HCT116 (cell line): ENCODE data around the gene STARD8. TPM values are rescaled to one million over a fixed set of nuclear protein-coding genes. Genes with fewer than 3 reads are reported as not detected.

ENCODE experiments used
- ATAC-seq: fragments of 200-7000 bp; cut with Tn5 transposase; 2 replicates; pipeline ENCODE4 v1.9.1; 2020; ENCODE audit warnings: mild to moderate bottlenecking, moderate library complexity
- BruUV-seq: library from RNA; stranded (reverse); fragments of 400-500 nt; replicated peaks from 2 replicates; lab custom pipeline; 2021; lab: Mats Ljungman, UMichigan
- CTCF ChIA-PET: fragments of 300-600 bp; sonication (Branson Sonifier 250); formaldehyde crosslinking; loops from one replicate; lab custom pipeline; 2021; ENCODE audit warnings: antibody characterized with exemption; lab: Charles Lee
- POLR2A ChIA-PET: fragments of 300-600, 350-600 bp; sonication (Branson Sonifier 250); formaldehyde crosslinking; loops from one replicate; lab custom pipeline; 2021; ENCODE audit warnings: antibody characterized with exemption; lab: Charles Lee
- RAD21 ChIA-PET, 2 experiments: fragments of 300-600 bp; sonication (Branson Sonifier 250); formaldehyde crosslinking; loops; one replicate each; lab custom pipeline; 2023; ENCODE audit warnings: low total read pairs in 2 of 2; ENCODE audit not compliant: uncharacterized antibody in 2 of 2, unreplicated experiment in 2 of 2, low non-redundant PET in 1 of 2; lab: Charles Lee
- DNase-seq: peaks from one replicate; pipeline ENCODE4 v3.0.0-alpha.2; 2010; ENCODE audit warnings: low read depth, low spot score
- H2AFZ ChIP-seq: fragments of 200-600 bp; shearing (Covaris generic), sonication (generic); 2 replicates; pipeline ENCODE4 v1.6.1; 2017; ENCODE audit warnings: low read depth, mixed run types, mixed read lengths, antibody characterized with exemption, low read length; ENCODE audit not compliant: poor library complexity, severe bottlenecking
- H3K27ac ChIP-seq: 2 replicates; pipeline ENCODE4 v1.5.1; 2012; ENCODE audit warnings: low read depth, low read length
- H3K27me3 ChIP-seq: fragments of 200-600 bp; sonication (generic); 2 replicates; pipeline ENCODE4 v1.6.1; 2016; ENCODE audit warnings: mixed run types, low read length, mixed read lengths; ENCODE audit not compliant: insufficient read depth
- H3K36me3 ChIP-seq, 2 experiments: fragments of 200-500 bp in 1 of 2; fragments of 200-600 bp in 1 of 2; sonication (Bioruptor generic) in 1 of 2; sonication (generic) in 1 of 2; 2 replicates each; pipeline versions ENCODE4 v1.5.1 to v1.6.1; 2014 to 2016; ENCODE audit warnings: low read length in 2 of 2, inconsistent platforms in 1 of 2, mixed read lengths in 1 of 2, mixed run types in 1 of 2; ENCODE audit not compliant: insufficient read depth in 2 of 2, control insufficient read depth in 1 of 2
- H3K4me1 ChIP-seq, 2 experiments: fragments of 200-600 bp in 1 of 2; sonication (generic) in 1 of 2; 2 replicates each; pipeline versions ENCODE4 v1.5.1 to v1.6.1; 2012 to 2017; ENCODE audit warnings: low read length in 2 of 2, inconsistent platforms in 1 of 2, mild to moderate bottlenecking in 1 of 2, mixed read lengths in 1 of 2, mixed run types in 1 of 2, moderate library complexity in 1 of 2; ENCODE audit not compliant: insufficient read depth in 2 of 2, control insufficient read depth in 1 of 2
- H3K4me2 ChIP-seq: fragments of 200-600 bp; sonication (generic); 2 replicates; pipeline ENCODE4 v1.6.1; 2017; ENCODE audit warnings: mixed run types, low read length, mixed read lengths
- H3K4me3 ChIP-seq, 2 experiments: fragments of 200-600 bp in 1 of 2; sonication (generic) in 1 of 2; replicated peaks in 1 of 2; 2 replicates each; pipeline ENCODE4 v1.5.1; 2011 to 2016; ENCODE audit warnings: low read length in 2 of 2, control low read depth in 1 of 2, low read depth in 1 of 2, mild to moderate bottlenecking in 1 of 2, mixed read lengths in 1 of 2, mixed run types in 1 of 2
- H3K79me2 ChIP-seq: fragments of 200-600 bp; sonication (generic); 2 replicates; pipeline ENCODE4 v1.6.1; 2017; ENCODE audit warnings: mild to moderate bottlenecking, mixed run types, low read length, moderate library complexity, mixed read lengths; ENCODE audit not compliant: insufficient read depth
- H3K9ac ChIP-seq: fragments of 200-600 bp; sonication (generic); 2 replicates; pipeline ENCODE4 v1.6.1; 2016; ENCODE audit warnings: low read length, mixed read lengths
- H3K9me2 ChIP-seq: fragments of 200-600 bp; sonication (generic), shearing (Covaris generic); 2 replicates; pipeline ENCODE4 v1.6.1; 2017; ENCODE audit warnings: mixed run types, mild to moderate bottlenecking, moderate library complexity; ENCODE audit not compliant: insufficient read depth
- H3K9me3 ChIP-seq, 2 experiments: fragments of 200-500 bp in 1 of 2; fragments of 200-600 bp in 1 of 2; sonication (Bioruptor generic) in 1 of 2; sonication (generic) in 1 of 2; 2 replicates each; pipeline ENCODE4 v1.6.1; 2014 to 2017; ENCODE audit warnings: low read length in 2 of 2, mixed read lengths in 2 of 2, inconsistent platforms in 1 of 2, low read depth in 1 of 2, mild to moderate bottlenecking in 1 of 2, mixed run types in 1 of 2, moderate library complexity in 1 of 2; ENCODE audit not compliant: control insufficient read depth in 1 of 2, insufficient read depth in 1 of 2
- H4K20me1 ChIP-seq: fragments of 200-600 bp; sonication (generic), shearing (Covaris generic); 2 replicates; pipeline ENCODE4 v1.6.1; 2017; ENCODE audit warnings: mixed run types, mild to moderate bottlenecking, moderate library complexity; ENCODE audit not compliant: insufficient read depth
- CBX3 ChIP-seq: IDR thresholded peaks from 2 replicates; pipeline ENCODE4 v1.6.1; 2012; ENCODE audit warnings: low read depth
- EGR1 ChIP-seq: IDR thresholded peaks from 2 replicates; pipeline ENCODE4 v1.6.1; 2012; ENCODE audit warnings: low read depth
- EZH2 ChIP-seq: fragments of 200-600 bp; sonication (generic); IDR thresholded peaks from 2 replicates; pipeline ENCODE4 v1.6.1; 2017; ENCODE audit warnings: antibody characterized with exemption, mixed run types
- EZH2phosphoT487 ChIP-seq: fragments of 200-600 bp; IDR thresholded peaks from 2 replicates; pipeline ENCODE4 v1.6.1; 2018; ENCODE audit warnings: antibody characterized with exemption, borderline replicate concordance
- JUND ChIP-seq: IDR thresholded peaks from 2 replicates; pipeline ENCODE4 v1.6.1; 2012
- POLR2A ChIP-seq: IDR thresholded peaks from 2 replicates; pipeline ENCODE4 v1.7.0; 2011; ENCODE audit warnings: borderline replicate concordance; ENCODE audit not compliant: insufficient read depth, insufficient read length; ENCODE audit errors: extremely low read depth
- POLR2AphosphoS5 ChIP-seq: IDR thresholded peaks from 2 replicates; pipeline ENCODE4 v1.6.1; 2011; ENCODE audit warnings: mild to moderate bottlenecking, low read depth, low read length, moderate library complexity
- RAD21 ChIP-seq: IDR thresholded peaks from 2 replicates; pipeline ENCODE4 v1.6.1; 2012; ENCODE audit warnings: low read depth, mild to moderate bottlenecking
- REST ChIP-seq: IDR thresholded peaks from 2 replicates; pipeline ENCODE4 v1.6.1; 2012; ENCODE audit warnings: low read depth
- SIN3A ChIP-seq: IDR thresholded peaks from 2 replicates; pipeline ENCODE4 v1.6.1; 2012; ENCODE audit warnings: low read depth
- SP1 ChIP-seq: IDR thresholded peaks from 2 replicates; pipeline ENCODE4 v1.6.1; 2012; ENCODE audit warnings: low read depth
- SRF ChIP-seq: IDR thresholded peaks from 2 replicates; pipeline ENCODE4 v1.6.1; 2012; ENCODE audit warnings: low read depth
- ZNF274 ChIP-seq: fragments of 200-500 bp; sonication (Bioruptor generic); IDR thresholded peaks from 2 replicates; pipeline ENCODE4 v1.6.1; 2014; ENCODE audit warnings: mild to moderate bottlenecking, low read depth, low read length, inconsistent platforms
- intact Hi-C: fragments of 100-400 bp; cut with micrococcal nuclease; formaldehyde crosslinking; loops from 2 replicates; pipeline ENCODE4 v1.10.0; 2022
- total RNA-seq: library from RNA; stranded (reverse); gene quantifications from one replicate; pipeline ENCODE4 v1.2.1, GENCODE V29; 2021; ENCODE audit not compliant: unreplicated experiment
- TF ChIP-seq, protein P1 (sequence below), 3 experiments: fragments of 200-600 bp in 1 of 3; sonication (generic) in 1 of 3; IDR thresholded peaks in 2 of 3; conservative IDR thresholded peaks in 1 of 3; 2 replicates each; pipeline ENCODE4 v1.5.1; 2012 to 2017; ENCODE audit warnings: low read depth in 2 of 3, low read length in 2 of 3, antibody characterized with exemption in 1 of 3, borderline replicate concordance in 1 of 3, control low read depth in 1 of 3, mild to moderate bottlenecking in 1 of 3, mixed read lengths in 1 of 3, mixed run types in 1 of 3, moderate library complexity in 1 of 3; ENCODE audit not compliant: insufficient read depth in 1 of 3
- TF ChIP-seq, protein P2 (sequence below): IDR thresholded peaks from 2 replicates; pipeline ENCODE4 v1.6.1; 2011; ENCODE audit warnings: mild to moderate bottlenecking, low read length, moderate library complexity; ENCODE audit not compliant: insufficient replicate concordance; ENCODE audit errors: extremely low read depth
- TF ChIP-seq, protein P3 (sequence below): IDR thresholded peaks from 2 replicates; pipeline ENCODE4 v1.6.1; 2012

STARD8 gene
- total RNA-seq, 1 experiment from 2014 or later = 5.4 TPM

DNA sequence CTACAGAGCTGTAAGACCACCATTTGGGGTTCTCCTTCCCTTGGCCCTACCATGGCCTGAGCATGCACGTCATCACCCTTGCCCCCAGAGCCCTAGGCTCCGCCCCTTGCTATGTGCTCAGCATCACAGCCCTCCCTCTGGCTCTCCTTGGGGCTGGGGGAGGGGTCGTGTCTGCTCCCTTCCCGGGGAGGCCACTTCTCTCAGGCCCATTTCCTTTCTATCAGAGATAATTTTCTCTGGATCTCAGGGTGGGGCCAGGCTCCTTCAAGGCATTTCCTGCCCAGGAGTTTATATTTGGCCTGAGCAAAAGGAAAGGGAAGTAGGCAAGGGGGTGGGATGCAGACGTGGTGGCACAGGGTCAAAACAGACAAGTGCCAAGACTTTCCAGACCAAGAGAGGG lies 55.9 kb downstream of the STARD8 start (continued):
- TF ChIP-seq, protein P1, sequence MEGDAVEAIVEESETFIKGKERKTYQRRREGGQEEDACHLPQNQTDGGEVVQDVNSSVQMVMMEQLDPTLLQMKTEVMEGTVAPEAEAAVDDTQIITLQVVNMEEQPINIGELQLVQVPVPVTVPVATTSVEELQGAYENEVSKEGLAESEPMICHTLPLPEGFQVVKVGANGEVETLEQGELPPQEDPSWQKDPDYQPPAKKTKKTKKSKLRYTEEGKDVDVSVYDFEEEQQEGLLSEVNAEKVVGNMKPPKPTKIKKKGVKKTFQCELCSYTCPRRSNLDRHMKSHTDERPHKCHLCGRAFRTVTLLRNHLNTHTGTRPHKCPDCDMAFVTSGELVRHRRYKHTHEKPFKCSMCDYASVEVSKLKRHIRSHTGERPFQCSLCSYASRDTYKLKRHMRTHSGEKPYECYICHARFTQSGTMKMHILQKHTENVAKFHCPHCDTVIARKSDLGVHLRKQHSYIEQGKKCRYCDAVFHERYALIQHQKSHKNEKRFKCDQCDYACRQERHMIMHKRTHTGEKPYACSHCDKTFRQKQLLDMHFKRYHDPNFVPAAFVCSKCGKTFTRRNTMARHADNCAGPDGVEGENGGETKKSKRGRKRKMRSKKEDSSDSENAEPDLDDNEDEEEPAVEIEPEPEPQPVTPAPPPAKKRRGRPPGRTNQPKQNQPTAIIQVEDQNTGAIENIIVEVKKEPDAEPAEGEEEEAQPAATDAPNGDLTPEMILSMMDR (IDR thresholded peaks at IDR 0.05 in 2 of 3, conservative IDR thresholded peaks at IDR 0.05 in 1 of 3; ENCODE audit: borderline replicate concordance in 1 of 3, insufficient read depth in 1 of 3, low read depth in 2 of 3, low read length in 2 of 3) = no peak
- TF ChIP-seq RAD21 (no peak), POLR2AphosphoS5 (no peak)
- TF ChIP-seq, protein P2, sequence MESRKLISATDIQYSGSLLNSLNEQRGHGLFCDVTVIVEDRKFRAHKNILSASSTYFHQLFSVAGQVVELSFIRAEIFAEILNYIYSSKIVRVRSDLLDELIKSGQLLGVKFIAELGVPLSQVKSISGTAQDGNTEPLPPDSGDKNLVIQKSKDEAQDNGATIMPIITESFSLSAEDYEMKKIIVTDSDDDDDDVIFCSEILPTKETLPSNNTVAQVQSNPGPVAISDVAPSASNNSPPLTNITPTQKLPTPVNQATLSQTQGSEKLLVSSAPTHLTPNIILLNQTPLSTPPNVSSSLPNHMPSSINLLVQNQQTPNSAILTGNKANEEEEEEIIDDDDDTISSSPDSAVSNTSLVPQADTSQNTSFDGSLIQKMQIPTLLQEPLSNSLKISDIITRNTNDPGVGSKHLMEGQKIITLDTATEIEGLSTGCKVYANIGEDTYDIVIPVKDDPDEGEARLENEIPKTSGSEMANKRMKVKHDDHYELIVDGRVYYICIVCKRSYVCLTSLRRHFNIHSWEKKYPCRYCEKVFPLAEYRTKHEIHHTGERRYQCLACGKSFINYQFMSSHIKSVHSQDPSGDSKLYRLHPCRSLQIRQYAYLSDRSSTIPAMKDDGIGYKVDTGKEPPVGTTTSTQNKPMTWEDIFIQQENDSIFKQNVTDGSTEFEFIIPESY = no peak

GRCh38 chrX:68703846-68704245 lies 56.4 kb downstream of the STARD8 start:
- Histone ChIP-seq H3K79me2 (no peaks in the 10 kb centered on the region), H3K4me3 (no peak overlapping the region), H3K4me2 (no peak overlapping the region), H3K9ac (no peak overlapping the region), H2AFZ (no peak overlapping the region), H3K9me3 (no peaks in the 10 kb centered on the region), H4K20me1 (no peaks in the 10 kb centered on the region), H3K27me3 (no peaks in the 10 kb centered on the region), H3K4me1 (no peaks in the 10 kb centered on the region), H3K9me2 (no peaks in the 10 kb centered on the region), H3K36me3 (no peaks in the 10 kb centered on the region), H3K27ac (no peak overlapping the region)
- POLR2A ChIA-PET = no interaction called here
- ATAC-seq (no peak), DNase-seq (no peak)
- no peak for TF ChIP-seq SRF
- no peak for TF ChIP-seq CBX3
- TF ChIP-seq, protein P2 = no peak
- TF ChIP-seq EZH2phosphoT487 = no peak
- TF ChIP-seq, protein P3, sequence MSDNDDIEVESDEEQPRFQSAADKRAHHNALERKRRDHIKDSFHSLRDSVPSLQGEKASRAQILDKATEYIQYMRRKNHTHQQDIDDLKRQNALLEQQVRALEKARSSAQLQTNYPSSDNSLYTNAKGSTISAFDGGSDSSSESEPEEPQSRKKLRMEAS = no peak
- no peak for TF ChIP-seq EZH2
- TF ChIP-seq REST = no peak
- no peak for TF ChIP-seq JUND
- no peak for TF ChIP-seq SP1
- no peak for TF ChIP-seq ZNF274
- no peak for TF ChIP-seq EGR1
- TF ChIP-seq RAD21 = no peak
- no peak for TF ChIP-seq SIN3A
- no peak for TF ChIP-seq POLR2A
- TF ChIP-seq POLR2AphosphoS5 = no peak
- intact Hi-C loops = no loop called here
- RAD21 ChIA-PET = no interaction called here
- CTCF ChIA-PET = no interaction called here
- BruUV-seq = no TSS peak
